Stomach (tissue), 4 donors: ENCODE measurements around the gene CRTC1.

Source experiments
- CTCF ChIP-seq, 7 experiments: fragments of 450-650 bp in 4 of 7; fragments of 200-600 bp in 3 of 7; sonication (generic) in 3 of 7; IDR thresholded peaks; one replicate each; pipeline ENCODE4 v1.5.1; 2016 to 2019; ENCODE audit warnings: antibody characterized with exemption in 7 of 7, control low read depth in 2 of 7, mild to moderate bottlenecking in 1 of 7
- EP300 ChIP-seq: sonication (generic); formaldehyde crosslinking; IDR thresholded peaks from one replicate; pipeline ENCODE4 v1.6.1; 2017; ENCODE audit warnings: antibody characterized with exemption
- POLR2A ChIP-seq, 4 donors: fragments of 450-650 bp; IDR thresholded peaks; one replicate each; pipeline ENCODE4 v1.6.1; 2016; ENCODE audit warnings: antibody characterized with exemption in 4 of 4, control low read depth in 2 of 4, mild to moderate bottlenecking in 1 of 4, moderate library complexity in 1 of 4
- POLR2AphosphoS5 ChIP-seq, 3 donors: sonication (generic); formaldehyde crosslinking; IDR thresholded peaks; one replicate each; pipeline ENCODE4 v1.6.1; 2016; ENCODE audit warnings: antibody characterized with exemption in 3 of 3

GRCh38 chr19:18684642-18684993 lies 1.1 kb downstream of the CRTC1 start:
- TF ChIP-seq CTCF (IDR thresholded peaks at IDR 0.05) (no peak), POLR2A (IDR thresholded peaks at IDR 0.05) (no peak), POLR2AphosphoS5 (IDR thresholded peaks at IDR 0.05) (no peak), EP300 (no peak)
